DOHH2 (cell line): ENCODE measurements around the gene ENTPD2.

Experiments
- H3F3A ChIP-seq: fragments of 200-600 bp; sonication (generic), shearing (Covaris generic); 2 replicates; pipeline ENCODE4 v1.6.0; 2016; ENCODE audit warnings: antibody characterized with exemption, mild to moderate bottlenecking; ENCODE audit not compliant: control insufficient read depth, insufficient read depth
- H3K27ac ChIP-seq: fragments of 200-600 bp; sonication (generic); 2 replicates; pipeline ENCODE4 v1.5.1; 2014; ENCODE audit warnings: low read depth, mild to moderate bottlenecking, low read length, moderate library complexity
- H3K27me3 ChIP-seq: fragments of 200-600 bp; sonication (generic); 2 replicates; pipeline ENCODE4 v1.6.1; 2014; ENCODE audit warnings: mild to moderate bottlenecking, low read length, mixed read lengths; ENCODE audit not compliant: control insufficient read depth
- H3K36me3 ChIP-seq: fragments of 200-600 bp; sonication (generic); 2 replicates; pipeline ENCODE4 v1.6.1; 2014; ENCODE audit warnings: mild to moderate bottlenecking, low read length, moderate library complexity, mixed read lengths; ENCODE audit not compliant: control insufficient read depth
- H3K4me1 ChIP-seq: fragments of 200-600 bp; sonication (generic); 2 replicates; pipeline ENCODE4 v1.6.1; 2014; ENCODE audit warnings: mild to moderate bottlenecking, low read length, mixed read lengths; ENCODE audit not compliant: control insufficient read depth
- H3K4me2 ChIP-seq: fragments of 200-600 bp; sonication (generic); 2 replicates; pipeline ENCODE4 v1.6.0; 2014; ENCODE audit warnings: mild to moderate bottlenecking, low read length, moderate library complexity
- H3K4me3 ChIP-seq: fragments of 200-600 bp; sonication (generic); 2 replicates; pipeline ENCODE4 v1.5.1; 2014; ENCODE audit warnings: mild to moderate bottlenecking, low read length, mixed read lengths
- H3K79me2 ChIP-seq: fragments of 200-600 bp; sonication (generic); 2 replicates; pipeline ENCODE4 v1.6.1; 2014; ENCODE audit warnings: mild to moderate bottlenecking, low read length, mixed read lengths; ENCODE audit not compliant: control insufficient read depth
- H3K9me2 ChIP-seq: fragments of 200-600 bp; sonication (generic); replicated peaks from 2 replicates; pipeline ENCODE4 v1.6.1; 2014; ENCODE audit warnings: mild to moderate bottlenecking, low read length, mixed read lengths; ENCODE audit not compliant: control insufficient read depth
- H3K9me3 ChIP-seq: fragments of 200-600 bp; sonication (generic); 2 replicates; pipeline ENCODE4 v1.6.1; 2014; ENCODE audit warnings: antibody characterized with exemption, low read length, mixed read lengths; ENCODE audit not compliant: control insufficient read depth, insufficient read depth
- H4K20me1 ChIP-seq: fragments of 200-600 bp; sonication (generic); 2 replicates; pipeline ENCODE4 v1.6.0; 2014; ENCODE audit warnings: low read depth, mild to moderate bottlenecking, antibody characterized with exemption, low read length, moderate library complexity; ENCODE audit not compliant: control insufficient read depth, insufficient read depth
- EZH2phosphoT487 ChIP-seq: fragments of 200-600 bp; sonication (generic); IDR thresholded peaks from 2 replicates; pipeline ENCODE4 v1.6.1; 2017; ENCODE audit warnings: borderline replicate concordance, mild to moderate bottlenecking, antibody characterized with exemption, low read length, moderate library complexity, mixed read lengths
- TF ChIP-seq, protein P1 (sequence below): fragments of 200-600 bp; sonication (generic); IDR thresholded peaks from one replicate; pipeline ENCODE4 v1.5.1; 2014; ENCODE audit warnings: antibody characterized with exemption, mild to moderate bottlenecking, low read depth, low read length; ENCODE audit not compliant: poor library complexity, severe bottlenecking

Gene ENTPD2

DNA sequence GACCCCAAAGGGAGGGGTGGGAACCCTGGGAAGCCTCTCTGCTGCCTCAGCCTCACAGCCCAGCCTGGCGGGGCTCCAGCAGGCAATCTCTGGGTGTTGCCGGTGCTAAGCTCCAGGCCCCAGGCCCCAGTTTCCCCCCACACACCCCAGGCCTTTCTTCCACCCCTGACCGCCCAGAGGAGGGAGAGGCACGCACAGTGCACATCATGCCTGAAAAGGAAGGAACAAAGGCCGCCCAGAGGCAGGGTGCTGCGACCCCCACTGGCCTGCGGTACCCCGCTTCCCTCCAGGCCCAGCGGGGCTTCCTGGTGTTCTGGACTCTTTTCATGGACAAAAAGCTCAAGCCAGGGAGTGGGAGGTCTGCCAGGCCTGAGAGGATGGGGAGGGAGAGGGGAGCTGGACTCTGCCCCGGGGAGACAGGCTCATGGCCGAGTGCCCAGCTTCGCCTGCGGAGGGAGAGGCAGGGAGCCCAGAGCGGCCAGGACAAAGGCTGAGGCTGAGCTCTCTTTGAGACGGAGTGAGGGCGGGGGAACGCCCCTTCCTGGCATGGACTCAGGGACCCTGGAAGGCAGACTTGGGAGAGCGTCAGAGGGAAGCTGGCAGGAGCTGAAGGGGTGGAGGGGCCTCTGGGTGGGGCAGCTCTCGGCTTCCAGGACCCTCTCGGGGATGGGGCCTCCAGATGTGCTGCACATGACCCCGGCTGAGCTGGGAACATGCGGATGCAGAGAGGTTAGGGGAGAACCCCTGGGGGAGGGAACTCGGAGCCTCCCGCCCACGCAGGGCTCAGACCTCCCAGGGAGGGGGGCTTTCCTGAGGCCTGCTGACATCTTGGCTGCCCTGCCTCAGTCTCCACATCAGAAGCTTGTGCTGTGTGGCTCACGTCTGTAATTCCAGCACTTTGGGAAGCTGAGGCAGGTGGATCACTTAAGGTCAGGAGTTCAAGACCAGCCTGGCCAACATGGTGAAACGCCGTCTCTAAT is 1.8 kb upstream of the ENTPD2 start:
- Histone ChIP-seq H4K20me1 (no peaks in the 10 kb centered on the region), H3K27me3 (peaks cover 29% of the 10 kb centered on the region), H3K27ac (no peak overlapping the region), H3K79me2 (no peaks in the 10 kb centered on the region), H3K4me2 (no peak overlapping the region), H3K36me3 (no peaks in the 10 kb centered on the region), H3K4me3 (no peak overlapping the region), H3K4me1 (peaks cover 6% of the 10 kb centered on the region; the same call in 1 of the 2 replicates), H3F3A (peaks cover 3% of the 10 kb centered on the region; the same call in 1 of the 2 replicates), H3K9me3 (no peaks in the 10 kb centered on the region), H3K9me2 (no peaks in the 10 kb centered on the region)
- TF ChIP-seq, protein P1, sequence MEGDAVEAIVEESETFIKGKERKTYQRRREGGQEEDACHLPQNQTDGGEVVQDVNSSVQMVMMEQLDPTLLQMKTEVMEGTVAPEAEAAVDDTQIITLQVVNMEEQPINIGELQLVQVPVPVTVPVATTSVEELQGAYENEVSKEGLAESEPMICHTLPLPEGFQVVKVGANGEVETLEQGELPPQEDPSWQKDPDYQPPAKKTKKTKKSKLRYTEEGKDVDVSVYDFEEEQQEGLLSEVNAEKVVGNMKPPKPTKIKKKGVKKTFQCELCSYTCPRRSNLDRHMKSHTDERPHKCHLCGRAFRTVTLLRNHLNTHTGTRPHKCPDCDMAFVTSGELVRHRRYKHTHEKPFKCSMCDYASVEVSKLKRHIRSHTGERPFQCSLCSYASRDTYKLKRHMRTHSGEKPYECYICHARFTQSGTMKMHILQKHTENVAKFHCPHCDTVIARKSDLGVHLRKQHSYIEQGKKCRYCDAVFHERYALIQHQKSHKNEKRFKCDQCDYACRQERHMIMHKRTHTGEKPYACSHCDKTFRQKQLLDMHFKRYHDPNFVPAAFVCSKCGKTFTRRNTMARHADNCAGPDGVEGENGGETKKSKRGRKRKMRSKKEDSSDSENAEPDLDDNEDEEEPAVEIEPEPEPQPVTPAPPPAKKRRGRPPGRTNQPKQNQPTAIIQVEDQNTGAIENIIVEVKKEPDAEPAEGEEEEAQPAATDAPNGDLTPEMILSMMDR, result no peak

DNA sequence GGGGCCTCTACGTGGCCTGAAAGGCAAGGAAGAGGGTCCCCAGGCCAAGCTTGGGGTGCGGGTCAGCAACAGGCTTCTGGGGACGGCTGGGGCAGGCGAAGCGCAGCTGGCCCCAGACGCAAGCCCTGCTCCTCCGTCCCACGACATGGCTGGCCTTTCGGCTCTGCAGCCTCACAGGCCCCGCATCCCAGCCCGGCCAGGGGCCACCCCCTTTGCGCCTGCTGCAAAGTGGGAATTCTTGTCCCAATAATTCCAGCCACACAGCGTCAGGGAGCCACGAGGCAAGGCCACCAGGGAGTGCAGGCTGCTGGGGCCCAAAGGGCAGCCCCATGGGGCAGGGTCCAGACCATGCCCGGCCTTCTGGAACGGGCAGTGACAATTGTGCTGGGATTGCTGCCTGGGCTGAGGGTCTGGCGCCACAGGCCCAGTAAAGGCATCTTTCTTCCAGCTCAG is 1.1 kb upstream of the ENTPD2 start:
- no peaks in the 10 kb centered on the region for H4K20me1 ChIP-seq
- H3F3A ChIP-seq, result no peaks in the 10 kb centered on the region
- peaks cover 34% of the 10 kb centered on the region for H3K27me3 ChIP-seq
- no peak for TF ChIP-seq EZH2phosphoT487
- TF ChIP-seq, protein P1, result no peak
- H3K9me3 ChIP-seq, result no peaks in the 10 kb centered on the region
- H3K4me1 ChIP-seq, result peaks cover 3% of the 10 kb centered on the region; the same call in 1 of the 2 replicates
- no peaks in the 10 kb centered on the region for H3K36me3 ChIP-seq
- no peaks in the 10 kb centered on the region for H3K9me2 ChIP-seq
- H3K79me2 ChIP-seq, result no peaks in the 10 kb centered on the region
- H3K27ac ChIP-seq, result no peak overlapping the region
- H3K4me3 ChIP-seq, result no peak overlapping the region
- H3K4me2 ChIP-seq, result no peak overlapping the region

DNA sequence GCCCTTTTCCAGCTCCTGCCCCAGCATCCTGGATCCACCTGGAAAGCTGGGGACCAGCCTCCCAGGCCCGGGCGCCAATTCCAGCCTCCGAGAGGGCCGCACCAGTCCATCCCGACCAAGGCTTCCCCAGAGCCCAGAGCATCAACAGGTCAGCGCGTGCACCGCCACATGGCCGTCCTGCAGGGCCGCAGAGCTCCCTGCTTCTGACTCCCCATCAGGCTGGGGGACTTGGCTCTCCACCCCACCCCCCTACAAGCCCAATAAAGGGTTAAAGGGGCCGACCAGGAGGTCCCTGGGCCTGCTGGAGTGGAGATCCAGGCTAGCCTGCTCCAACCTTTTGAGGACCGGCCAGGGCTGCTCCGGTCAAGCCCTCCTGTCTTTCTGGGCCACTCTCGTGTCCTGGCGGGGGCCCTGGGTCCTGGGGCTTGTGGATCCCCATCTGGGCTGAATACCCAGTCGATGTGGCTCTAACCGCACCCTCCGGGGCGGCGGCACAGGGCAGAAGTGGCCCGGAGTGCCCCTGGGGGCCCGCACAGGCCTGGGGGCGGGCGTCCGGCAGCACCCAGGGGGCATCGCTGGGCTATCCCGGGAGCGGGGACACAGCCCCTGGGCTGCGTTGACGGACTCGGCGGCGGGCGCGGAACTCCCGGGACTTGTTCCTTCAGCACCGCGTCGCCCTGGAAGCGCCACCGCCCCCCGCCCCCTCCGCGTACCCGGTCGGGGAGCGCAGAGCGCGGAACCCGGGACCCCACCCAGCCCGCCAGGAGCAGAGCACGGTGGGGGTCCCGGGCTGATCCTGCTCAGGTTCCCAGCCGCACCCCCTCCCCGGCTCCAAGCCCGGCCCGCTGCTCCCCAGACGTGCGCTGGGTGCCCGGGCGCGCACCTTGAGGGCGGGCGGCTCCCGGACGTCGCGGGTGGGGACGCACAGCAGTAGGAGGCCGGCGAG is 590 bp downstream of the ENTPD2 start:
- H3K27me3 ChIP-seq, result peaks cover 38% of the 10 kb centered on the region
- no peak overlapping the region for H3K27ac ChIP-seq
- peaks cover 3% of the 10 kb centered on the region; the same call in 1 of the 2 replicates for H3K4me1 ChIP-seq
- no peaks in the 10 kb centered on the region for H3K36me3 ChIP-seq
- no peaks in the 10 kb centered on the region for H3K9me2 ChIP-seq
- TF ChIP-seq EZH2phosphoT487, result no peak
- TF ChIP-seq, protein P1, result no peak
- H3K4me3 ChIP-seq, result peak overlapping the region; percentile 5; the same call in 1 of the 2 replicates
- H3K79me2 ChIP-seq, result no peaks in the 10 kb centered on the region
- H4K20me1 ChIP-seq, result no peaks in the 10 kb centered on the region; the same call in 1 of the 2 replicates
- peak overlapping the region; percentile 29 for H3K4me2 ChIP-seq
- H3F3A ChIP-seq, result no peaks in the 10 kb centered on the region
- H3K9me3 ChIP-seq, result no peaks in the 10 kb centered on the region
